ENCODE measurements around the gene CMTM5.

CMTM5 gene

DNA sequence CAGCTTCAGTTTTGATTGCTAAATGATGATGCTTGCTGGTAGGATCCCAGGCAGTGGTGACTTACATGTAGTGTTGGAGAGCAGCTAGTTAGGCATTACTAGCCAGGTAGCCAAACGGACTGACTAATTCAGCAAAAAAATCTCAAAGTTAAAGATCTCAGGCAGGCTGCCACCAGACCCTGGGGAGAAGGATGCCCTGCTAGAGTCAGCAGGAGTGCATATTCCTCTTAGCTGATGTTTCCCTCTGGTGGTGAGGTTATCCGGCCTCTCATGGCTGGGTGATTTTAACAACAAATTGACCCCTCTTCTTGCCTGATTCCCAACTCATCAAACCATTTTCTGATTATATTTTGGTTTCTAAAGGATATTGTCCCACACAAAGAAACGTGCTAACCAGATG, 14.6 kb upstream of the CMTM5 start:
- H3K36me3 ChIP-seq: no peaks in the 10 kb centered on the region
- H3K9ac ChIP-seq: no peak overlapping the region
- H4K20me1 ChIP-seq: no peaks in the 10 kb centered on the region
- peaks cover 0 to 12% (median 0%) of the 10 kb centered on the region in 10 experiments; a peak in 4 of 20 replicates for H3K4me1 ChIP-seq
- H3K9me3 ChIP-seq (replicated peaks in 1 of 11): peaks cover 0 to 12% (median 7%) of the 10 kb centered on the region in 11 experiments; a peak in 8 of 22 replicates
- no peak overlapping the region for H3K4me3 ChIP-seq
- H3K27ac ChIP-seq: no peak overlapping the region
- peaks cover 6 to 27% (median 21%) of the 10 kb centered on the region in 11 experiments; a peak in 20 of 22 replicates for H3K27me3 ChIP-seq
- no peak overlapping the region for H3K4me2 ChIP-seq
- TF ChIP-seq Cebpa-rat (IDR thresholded peaks at IDR 0.05): no peak

DNA sequence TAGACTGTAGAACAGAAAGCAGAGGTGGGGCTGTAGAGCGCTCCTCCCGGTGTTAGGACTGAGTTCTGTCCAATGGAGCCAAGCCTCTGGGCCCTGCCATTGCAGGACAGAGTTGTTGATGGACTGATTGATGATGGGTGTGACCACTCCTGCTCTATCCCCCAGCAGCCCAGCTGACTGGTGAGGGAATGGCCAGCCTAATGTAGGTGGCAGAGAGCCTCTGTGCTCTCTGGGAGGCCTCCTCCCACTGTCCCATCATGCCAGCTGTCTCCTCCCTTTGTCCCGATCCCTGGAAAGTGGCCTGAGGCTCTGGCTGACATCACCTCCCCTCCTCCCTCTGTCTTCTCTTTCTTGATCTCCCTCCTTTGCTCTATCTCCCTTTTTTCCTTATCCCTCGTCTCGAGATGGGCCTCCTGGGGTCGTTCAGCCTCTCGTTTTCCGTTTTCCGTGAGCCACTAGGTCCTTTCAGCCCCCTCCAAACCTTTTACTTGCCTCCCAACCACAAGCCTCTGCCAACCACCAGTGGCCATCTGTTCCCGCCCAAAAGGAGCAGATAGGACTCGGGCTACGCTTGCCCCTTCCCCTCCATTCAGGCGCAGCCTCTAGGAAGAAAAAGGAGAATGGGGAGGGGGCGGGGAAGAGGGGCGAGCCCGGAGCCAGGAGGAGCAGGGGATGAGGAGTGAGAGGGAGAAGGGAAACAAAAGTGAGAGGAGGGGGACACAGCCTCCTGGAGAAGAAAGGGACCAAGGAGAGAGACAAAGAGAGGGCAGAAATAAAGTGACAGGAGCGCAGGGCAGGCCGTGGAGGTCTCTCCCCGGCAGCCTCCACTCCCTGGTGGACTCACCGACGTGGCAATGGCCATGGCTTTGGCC, 12.4 kb upstream of the CMTM5 start:
- Histone ChIP-seq H3K36me3 (no peaks in the 10 kb centered on the region), H3K4me1 (peaks cover 0 to 12% (median 0%) of the 10 kb centered on the region in 10 experiments; a peak in 4 of 20 replicates), H3K27ac (no peak overlapping the region), H3K4me2 (no peak overlapping the region), H3K9ac (no peak overlapping the region), H3K4me3 (no peak overlapping the region), H3K9me3 (replicated peaks in 1 of 11) (peaks cover 0 to 12% (median 7%) of the 10 kb centered on the region in 11 experiments; a peak in 8 of 22 replicates), H3K27me3 (peaks cover 6 to 27% (median 21%) of the 10 kb centered on the region in 11 experiments; a peak in 20 of 22 replicates), H4K20me1 (no peaks in the 10 kb centered on the region)
- no peak for TF ChIP-seq Cebpa-rat (IDR thresholded peaks at IDR 0.05)

DNA sequence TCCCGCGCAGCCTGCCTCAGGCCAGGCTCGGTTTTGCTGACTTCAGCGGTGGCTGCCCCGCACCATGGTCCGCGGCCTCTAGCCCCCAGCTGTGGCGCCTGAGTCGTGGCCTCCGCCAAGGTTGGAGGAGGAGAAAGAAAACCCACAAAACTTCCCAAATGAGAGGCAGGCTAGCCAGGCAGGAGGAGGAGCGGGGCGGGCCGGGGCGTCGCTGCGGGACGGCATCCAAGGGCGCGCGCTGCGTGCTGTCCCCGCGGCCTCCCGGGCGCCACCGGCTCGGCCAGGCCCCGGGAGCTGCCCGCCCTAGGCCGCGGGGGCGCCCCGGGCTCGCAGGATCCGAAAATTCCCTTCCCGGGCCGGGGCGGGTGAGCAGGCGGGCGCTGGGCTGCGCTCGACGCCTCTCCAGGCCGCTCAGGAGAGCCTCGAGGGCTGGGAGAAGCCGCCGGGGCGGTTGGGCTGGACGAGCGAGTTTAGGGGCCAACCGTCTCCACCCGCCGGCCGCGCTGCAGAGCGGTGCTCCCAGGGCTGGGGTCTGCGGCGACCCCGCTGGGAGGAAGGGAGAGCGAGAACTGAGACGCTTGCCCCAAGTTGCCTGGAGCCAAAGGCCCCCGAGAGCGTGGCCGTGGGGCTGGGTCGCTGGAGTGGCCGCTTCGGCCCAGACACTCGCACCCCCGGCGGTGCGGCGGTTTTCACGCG, 11.7 kb upstream of the CMTM5 start, which contains the start of gene EFS:
Gene EFS (minus strand): TSS at position 137 of the 696 bp plus-strand sequence. CDS start 147 bp downstream, outside the sequence.
- Histone ChIP-seq H4K20me1 (no peaks in the 10 kb centered on the region), H3K9ac (no peak within 1 kb of the TSS), H3K36me3 (no peaks in the 10 kb centered on the region), H3K9me3 (replicated peaks in 1 of 11) (peaks cover 0 to 12% (median 7%) of the 10 kb centered on the region in 11 experiments; a peak in 8 of 22 replicates), H3K4me1 (peaks cover 0 to 12% (median 0%) of the 10 kb centered on the region in 10 experiments; a peak in 4 of 20 replicates), H3K4me3 (no peak within 1 kb of the TSS), H3K27ac (no peak within 1 kb of the TSS), H3K4me2 (no peak within 1 kb of the TSS), H3K27me3 (peaks cover 6 to 27% (median 21%) of the 10 kb centered on the region in 11 experiments; a peak in 20 of 22 replicates)
- no peak for TF ChIP-seq Cebpa-rat (IDR thresholded peaks at IDR 0.05)

DNA sequence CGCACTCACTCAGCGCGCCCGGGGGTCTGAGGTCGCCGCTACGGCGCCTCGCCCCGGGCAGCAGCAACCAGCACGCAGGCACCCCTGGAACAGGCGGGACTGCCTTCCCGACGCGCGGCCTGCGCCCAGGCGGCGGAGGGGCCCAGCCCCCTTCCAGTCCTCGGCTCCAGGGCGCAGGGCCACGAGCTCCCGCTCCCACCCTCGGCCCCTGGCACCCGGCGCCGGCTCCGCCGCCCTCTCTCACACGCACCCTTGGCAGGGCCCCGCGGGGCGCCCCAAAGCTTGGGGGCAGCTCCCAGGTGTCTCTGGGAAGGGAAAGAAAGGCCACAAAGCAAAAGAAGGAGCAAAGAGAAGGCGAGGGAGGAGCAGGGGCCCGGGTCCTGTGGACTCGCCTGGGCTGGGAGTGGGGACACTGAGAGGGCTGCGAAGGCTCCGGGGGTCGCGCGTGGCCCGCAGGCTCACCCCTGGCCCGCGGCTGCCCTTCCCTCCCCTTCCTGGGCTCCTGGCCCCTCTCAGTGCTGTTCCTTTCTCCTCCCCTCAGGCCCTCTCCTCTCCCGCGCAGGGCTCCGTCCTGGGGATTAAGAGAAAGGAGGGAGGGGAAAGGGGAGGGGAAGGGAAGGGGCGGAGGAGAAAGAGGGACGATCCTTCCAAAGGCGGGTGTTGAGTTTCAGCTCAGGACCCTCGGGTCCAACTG, 11.0 kb upstream of the CMTM5 start:
- Histone ChIP-seq H3K9ac (no peak overlapping the region), H3K27me3 (peaks cover 6 to 27% (median 21%) of the 10 kb centered on the region in 11 experiments; a peak in 20 of 22 replicates), H3K9me3 (replicated peaks in 1 of 11) (peaks cover 0 to 12% (median 7%) of the 10 kb centered on the region in 11 experiments; a peak in 8 of 22 replicates), H3K4me2 (no peak overlapping the region), H4K20me1 (no peaks in the 10 kb centered on the region), H3K27ac (no peak overlapping the region), H3K4me3 (no peak overlapping the region), H3K36me3 (no peaks in the 10 kb centered on the region), H3K4me1 (peaks cover 0 to 12% (median 0%) of the 10 kb centered on the region in 10 experiments; a peak in 4 of 20 replicates)
- TF ChIP-seq Cebpa-rat (IDR thresholded peaks at IDR 0.05): no peak

DNA sequence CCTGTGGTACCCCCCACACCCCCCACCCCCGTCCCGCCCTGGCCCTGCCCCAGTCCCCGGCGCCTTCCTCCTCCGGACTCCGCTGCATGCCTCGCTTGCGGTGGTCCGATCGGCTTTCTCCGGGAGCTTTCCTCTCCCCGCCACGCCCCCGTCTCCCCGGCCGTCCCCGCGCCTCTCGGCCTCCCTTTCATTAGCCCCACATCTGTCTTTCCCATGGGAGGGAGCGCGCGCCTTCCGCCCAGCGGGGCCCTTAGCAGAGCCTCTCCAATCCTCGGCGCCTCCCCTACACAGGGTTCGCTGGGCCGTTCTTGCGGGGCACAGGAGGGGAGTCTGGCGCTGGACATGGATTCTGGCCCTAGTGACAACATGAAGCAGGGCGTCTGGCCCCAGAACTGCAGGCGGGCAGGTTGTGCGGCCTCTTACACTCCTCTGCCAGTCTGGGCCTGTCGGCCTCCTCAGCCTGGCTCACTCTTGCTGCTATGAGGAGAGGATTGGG, 10.4 kb upstream of the CMTM5 start:
- Histone ChIP-seq H3K27ac (no peak overlapping the region), H3K9ac (no peak overlapping the region), H3K9me3 (replicated peaks in 1 of 11) (peaks cover 0 to 12% (median 7%) of the 10 kb centered on the region in 11 experiments; a peak in 8 of 22 replicates), H3K4me1 (peaks cover 0 to 12% (median 0%) of the 10 kb centered on the region in 10 experiments; a peak in 4 of 20 replicates), H3K36me3 (no peaks in the 10 kb centered on the region), H3K27me3 (peaks cover 6 to 27% (median 21%) of the 10 kb centered on the region in 11 experiments; a peak in 20 of 22 replicates), H4K20me1 (no peaks in the 10 kb centered on the region), H3K4me3 (no peak overlapping the region), H3K4me2 (no peak overlapping the region)
- no peak for TF ChIP-seq Cebpa-rat (IDR thresholded peaks at IDR 0.05)

DNA sequence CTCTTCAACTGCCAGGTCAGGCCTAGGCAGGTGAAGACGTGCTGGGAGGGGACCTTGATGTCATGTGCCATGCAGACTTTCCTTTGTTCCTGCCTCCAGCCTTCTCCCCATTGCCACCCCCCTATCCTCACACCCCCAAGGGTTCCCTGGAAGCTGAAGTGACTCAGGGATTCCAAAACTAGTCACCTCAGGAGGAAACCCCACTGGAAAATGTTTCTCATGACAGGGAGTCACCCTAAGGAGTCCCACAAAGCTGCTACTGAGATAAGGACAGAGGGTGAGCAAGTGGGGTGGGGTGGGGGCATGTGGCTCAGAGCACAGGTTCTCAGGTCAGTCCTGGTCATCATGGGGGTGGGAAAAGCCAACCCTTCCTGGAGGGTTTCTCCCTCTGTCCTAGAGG, 6.6 kb upstream of the CMTM5 start:
- H3K9me3 ChIP-seq (replicated peaks in 1 of 11): peaks cover 0 to 8% (median 6%) of the 10 kb centered on the region in 11 experiments; a peak in 8 of 22 replicates

DNA sequence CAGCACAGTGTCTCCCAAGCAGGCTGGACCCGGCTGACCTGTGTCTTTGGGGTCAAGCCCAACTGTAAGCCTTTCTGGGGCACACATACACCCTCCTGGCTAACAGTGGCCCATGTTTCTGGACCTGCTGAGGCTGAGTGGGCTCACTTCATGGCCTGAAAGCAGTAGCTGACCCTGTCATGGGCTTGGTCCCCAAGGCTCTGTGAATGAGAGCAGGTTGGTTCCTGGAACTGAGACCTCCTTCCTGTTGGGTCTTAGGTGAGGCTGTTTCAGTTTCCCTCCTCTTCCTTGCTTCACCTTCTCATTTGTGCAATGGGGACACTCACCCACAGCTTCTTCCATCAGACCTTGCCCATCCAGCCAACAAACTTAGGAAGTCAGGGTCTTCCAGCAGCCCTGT, 5.0 kb upstream of the CMTM5 start:
- Histone ChIP-seq H3K4me3 (no peak overlapping the region), H3K9ac (no peak overlapping the region), H3K4me1 (peaks cover 9 to 15% (median 12%) of the 10 kb centered on the region in 10 experiments; a peak in 19 of 20 replicates), H4K20me1 (no peaks in the 10 kb centered on the region), H3K36me3 (no peaks in the 10 kb centered on the region), H3K9me3 (replicated peaks in 1 of 11) (no peaks in the 10 kb centered on the region), H3K27ac (no peak overlapping the region), H3K27me3 (no peaks in the 10 kb centered on the region; a peak in 1 of 22 replicates), H3K4me2 (no peak overlapping the region)
- TF ChIP-seq Cebpa-rat (IDR thresholded peaks at IDR 0.05): no peak

More for the DNA sequence above, 6.6 kb upstream of the CMTM5 start:
- H4K20me1 ChIP-seq: no peaks in the 10 kb centered on the region
- no peak overlapping the region for H3K27ac ChIP-seq
- TF ChIP-seq Cebpa-rat (IDR thresholded peaks at IDR 0.05): no peak
- H3K4me1 ChIP-seq: no peaks in the 10 kb centered on the region
- H3K27me3 ChIP-seq: peaks cover 0 to 9% (median 8%) of the 10 kb centered on the region in 11 experiments; a peak in 18 of 22 replicates
- H3K4me3 ChIP-seq: no peak overlapping the region
- H3K4me2 ChIP-seq: no peak overlapping the region
- no peaks in the 10 kb centered on the region for H3K36me3 ChIP-seq
- no peak overlapping the region for H3K9ac ChIP-seq

DNA sequence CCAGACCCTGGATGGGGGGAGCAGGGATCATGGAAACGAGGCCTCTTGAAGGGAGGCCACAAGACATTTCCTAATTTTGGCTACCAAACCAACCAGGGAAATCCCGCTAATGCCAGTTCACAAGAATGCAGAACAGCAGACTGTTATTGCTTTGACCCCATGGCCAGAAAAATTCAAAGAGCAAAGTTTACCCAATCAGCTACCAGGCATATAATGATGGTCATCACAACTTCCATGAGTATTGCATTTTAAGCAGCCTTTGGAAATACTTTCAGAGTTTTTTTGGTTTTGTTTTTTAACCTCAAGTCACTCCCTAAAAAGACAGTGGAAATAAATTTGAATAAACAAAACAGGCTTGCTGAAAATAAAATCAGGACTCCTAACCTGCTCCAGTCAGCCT, 4.3 kb upstream of the CMTM5 start, which contains the start of gene IL25:
Gene IL25 (plus strand): TSS at position 301 of the 400 bp plus-strand sequence.
- no peak within 1 kb of the TSS for H3K27ac ChIP-seq
- no peak within 1 kb of the TSS for H3K4me2 ChIP-seq
- no peaks in the 10 kb centered on the region for H3K36me3 ChIP-seq
- TF ChIP-seq Cebpa-rat (IDR thresholded peaks at IDR 0.05): no peak
- H3K27me3 ChIP-seq: no peaks in the 10 kb centered on the region; a peak in 1 of 22 replicates
- H4K20me1 ChIP-seq: 0 out of 22 replicates have a peak, but pooled peaks cover 0 to 4% (median 0%) of the 10 kb centered on the region in 11 experiments
- no peaks in the 10 kb centered on the region for H3K9me3 ChIP-seq (replicated peaks in 1 of 11)
- H3K4me3 ChIP-seq: no peak within 1 kb of the TSS
- no peak within 1 kb of the TSS for H3K9ac ChIP-seq
- H3K4me1 ChIP-seq: peaks cover 15 to 21% (median 19%) of the 10 kb centered on the region in 10 experiments; a peak in 19 of 20 replicates
